GM12874 (cell line): ENCODE data around the gene SIL1.

Experiments
- TF ChIP-seq, protein P1 (sequence below): IDR thresholded peaks from 2 replicates; pipeline ENCODE4 v1.5.1; 2011; ENCODE audit warnings: low read depth, mild to moderate bottlenecking, control low read depth, low read length, moderate library complexity; ENCODE audit not compliant: insufficient read depth

SIL1 gene

DNA sequence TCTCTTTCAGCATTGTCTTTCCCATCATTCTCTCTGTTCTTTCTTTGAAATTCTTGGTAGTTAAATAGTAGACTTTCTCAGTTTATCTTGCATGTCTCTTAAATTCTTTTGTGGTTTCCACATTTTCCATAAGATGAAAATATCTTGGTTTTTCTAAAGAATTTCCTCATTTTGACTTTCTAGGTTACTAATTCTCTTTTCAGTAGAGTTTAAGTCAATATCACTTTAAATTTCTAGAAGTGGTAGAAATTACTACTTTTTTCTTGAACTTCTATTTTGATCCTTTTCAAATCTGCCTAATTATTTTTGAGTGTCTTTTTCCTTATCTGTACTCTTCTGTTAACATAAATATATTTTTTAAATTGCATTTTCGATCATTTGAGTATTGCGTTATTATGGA, 299.4 kb downstream of the SIL1 start:
- TF ChIP-seq, protein P1, sequence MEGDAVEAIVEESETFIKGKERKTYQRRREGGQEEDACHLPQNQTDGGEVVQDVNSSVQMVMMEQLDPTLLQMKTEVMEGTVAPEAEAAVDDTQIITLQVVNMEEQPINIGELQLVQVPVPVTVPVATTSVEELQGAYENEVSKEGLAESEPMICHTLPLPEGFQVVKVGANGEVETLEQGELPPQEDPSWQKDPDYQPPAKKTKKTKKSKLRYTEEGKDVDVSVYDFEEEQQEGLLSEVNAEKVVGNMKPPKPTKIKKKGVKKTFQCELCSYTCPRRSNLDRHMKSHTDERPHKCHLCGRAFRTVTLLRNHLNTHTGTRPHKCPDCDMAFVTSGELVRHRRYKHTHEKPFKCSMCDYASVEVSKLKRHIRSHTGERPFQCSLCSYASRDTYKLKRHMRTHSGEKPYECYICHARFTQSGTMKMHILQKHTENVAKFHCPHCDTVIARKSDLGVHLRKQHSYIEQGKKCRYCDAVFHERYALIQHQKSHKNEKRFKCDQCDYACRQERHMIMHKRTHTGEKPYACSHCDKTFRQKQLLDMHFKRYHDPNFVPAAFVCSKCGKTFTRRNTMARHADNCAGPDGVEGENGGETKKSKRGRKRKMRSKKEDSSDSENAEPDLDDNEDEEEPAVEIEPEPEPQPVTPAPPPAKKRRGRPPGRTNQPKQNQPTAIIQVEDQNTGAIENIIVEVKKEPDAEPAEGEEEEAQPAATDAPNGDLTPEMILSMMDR, result no peak

DNA sequence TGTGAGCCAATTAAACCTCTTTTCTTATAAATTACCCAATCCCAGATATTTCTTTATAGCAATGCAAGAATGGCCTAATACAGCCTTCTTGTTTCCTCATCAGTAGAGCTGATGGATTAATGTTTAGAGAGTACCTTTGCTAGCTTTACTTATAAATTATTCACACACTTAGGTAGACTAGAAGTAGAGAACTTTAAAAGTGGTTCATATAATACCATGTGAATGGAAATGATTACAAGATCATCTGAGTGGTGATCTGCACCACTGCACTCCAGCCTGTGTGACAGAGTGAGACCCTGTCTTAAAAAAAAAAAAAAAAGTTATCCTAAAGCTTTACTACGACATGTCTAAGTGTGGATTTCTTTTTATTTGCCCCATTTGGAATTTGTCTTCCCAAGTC, 299.9 kb downstream of the SIL1 start:
- TF ChIP-seq, protein P1, result no peak
